GM21360 (cell line): ENCODE results near the gene SULF2.
"Not testable (repeated sequence)": the region's sequence is repeated elsewhere in the genome, so short reads cannot be mapped to it uniquely, and the experiment has no call there.

ENCODE experiments used
- ATAC-seq: cut with Tn5 transposase; IDR thresholded peaks from one replicate; pipeline ENCODE4 v1.9.1; 2021; ENCODE audit warnings: mild to moderate bottlenecking, moderate library complexity; ENCODE audit not compliant: unreplicated experiment

SULF2 gene

DNA sequence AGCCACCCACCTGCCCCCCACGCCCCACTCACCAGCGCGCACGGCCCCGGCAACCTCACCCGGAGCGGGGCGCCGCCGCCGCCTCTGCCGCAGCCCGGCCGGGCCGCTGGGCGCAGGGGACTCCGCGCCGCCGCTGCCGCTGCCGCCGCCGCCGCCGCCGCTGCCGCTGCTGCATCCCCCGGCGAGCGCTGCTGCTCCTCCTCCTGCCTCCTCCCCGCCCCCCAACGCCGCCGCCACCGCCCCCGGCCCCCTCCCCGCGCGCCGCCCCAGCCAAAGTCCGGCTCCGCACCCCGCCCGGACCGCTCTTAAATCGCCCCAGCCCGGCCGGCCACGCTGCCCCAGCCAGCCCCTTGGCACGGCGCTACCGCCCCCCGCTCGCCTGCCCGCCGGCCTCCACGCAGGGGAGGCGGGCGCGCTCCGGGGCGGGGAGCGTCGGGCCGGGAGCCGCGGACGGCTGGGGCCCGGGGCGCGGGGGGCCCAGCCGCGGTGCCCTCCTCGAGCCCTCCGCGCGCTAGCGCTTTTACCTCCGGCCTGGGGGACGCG, at the start of gene SULF2:
Gene SULF2 (minus strand): TSS at position 171 of the 543 bp plus-strand sequence. CDS start 28,118 bp downstream, outside the sequence.
- no peak for ATAC-seq

DNA sequence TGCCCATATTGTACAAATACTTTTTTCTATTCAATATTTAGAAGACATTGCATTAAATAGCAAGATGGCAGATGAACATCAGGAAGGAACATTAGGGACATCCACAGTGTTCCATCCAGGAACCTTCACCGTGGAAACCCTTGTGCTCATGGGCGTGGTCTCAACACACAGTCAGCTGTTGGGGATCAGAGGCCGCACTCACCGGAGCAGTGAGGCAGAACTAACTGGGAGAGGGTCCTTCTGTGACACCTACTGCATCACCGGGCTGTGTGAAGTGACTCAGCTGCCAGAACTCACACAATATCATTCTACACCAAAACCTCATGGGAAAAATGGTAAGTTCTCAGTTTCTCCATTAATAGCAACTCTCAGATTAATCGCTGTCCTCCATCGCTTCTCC, 46.4 kb upstream of the SULF2 start:
- not testable (repeated sequence) for ATAC-seq

GRCh38 chr20:47826716-47827115, 41.4 kb upstream of the SULF2 start:
- not testable (repeated sequence) for ATAC-seq

- ATAC-seq = not testable (repeated sequence)
These were observed 40.7 kb upstream of the SULF2 start for GRCh38 chr20:47826006-47826405.

DNA sequence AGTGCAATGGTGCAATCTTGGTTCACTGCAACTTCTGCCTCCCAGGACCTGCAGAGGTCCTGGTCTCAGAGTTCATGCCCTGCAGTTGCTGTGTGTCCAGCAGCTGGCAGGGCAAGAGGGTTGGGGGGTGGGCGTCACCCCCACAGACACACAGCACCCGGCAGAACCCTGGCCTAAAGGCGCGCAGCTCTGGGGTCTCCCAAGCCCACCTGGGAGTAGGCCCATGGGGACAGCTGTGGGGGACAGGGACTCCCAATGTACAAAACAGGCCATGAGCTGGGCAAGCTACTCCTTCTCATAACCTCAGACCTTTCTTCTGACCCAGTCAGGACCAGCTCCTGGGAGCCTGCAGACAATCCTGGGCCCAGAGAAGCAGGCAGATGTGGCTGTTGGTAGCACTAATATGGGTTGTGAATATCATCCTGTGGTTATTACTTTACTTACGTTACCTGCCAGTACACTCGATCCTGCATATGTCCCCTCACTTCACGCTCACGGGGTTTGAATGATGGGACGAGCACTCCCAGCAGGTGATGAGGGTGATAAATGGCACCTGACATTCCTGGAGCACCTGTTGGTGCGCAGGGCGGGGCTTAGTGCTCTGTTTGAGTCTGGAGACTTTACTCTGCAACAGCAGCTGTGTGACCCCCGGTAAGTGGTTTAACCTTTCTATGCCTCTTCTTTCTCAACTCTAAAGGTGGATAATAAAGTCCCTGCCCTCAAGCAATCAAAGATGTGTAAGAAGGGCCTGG, 39.9 kb upstream of the SULF2 start:
- ATAC-seq = no peak

DNA sequence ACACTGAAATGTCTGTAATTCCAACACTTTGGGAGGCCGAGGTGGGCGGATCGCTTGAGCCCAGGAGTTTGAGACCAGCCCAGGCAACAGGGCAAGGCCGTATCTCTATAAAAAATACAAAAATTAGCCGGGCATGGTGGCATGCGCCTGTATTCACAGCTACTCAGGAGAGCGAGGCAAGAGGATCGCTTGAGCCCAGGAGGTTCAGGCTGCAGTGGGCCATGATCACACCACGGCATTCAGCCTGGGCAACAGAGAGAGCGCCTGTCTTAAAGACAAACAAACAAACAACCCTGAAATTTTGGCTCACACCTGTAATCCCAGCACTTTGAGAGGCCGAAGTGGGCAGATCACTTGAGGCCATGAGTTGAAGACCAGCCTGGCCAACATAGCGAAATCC, 38.7 kb upstream of the SULF2 start:
- not testable (repeated sequence) for ATAC-seq

DNA sequence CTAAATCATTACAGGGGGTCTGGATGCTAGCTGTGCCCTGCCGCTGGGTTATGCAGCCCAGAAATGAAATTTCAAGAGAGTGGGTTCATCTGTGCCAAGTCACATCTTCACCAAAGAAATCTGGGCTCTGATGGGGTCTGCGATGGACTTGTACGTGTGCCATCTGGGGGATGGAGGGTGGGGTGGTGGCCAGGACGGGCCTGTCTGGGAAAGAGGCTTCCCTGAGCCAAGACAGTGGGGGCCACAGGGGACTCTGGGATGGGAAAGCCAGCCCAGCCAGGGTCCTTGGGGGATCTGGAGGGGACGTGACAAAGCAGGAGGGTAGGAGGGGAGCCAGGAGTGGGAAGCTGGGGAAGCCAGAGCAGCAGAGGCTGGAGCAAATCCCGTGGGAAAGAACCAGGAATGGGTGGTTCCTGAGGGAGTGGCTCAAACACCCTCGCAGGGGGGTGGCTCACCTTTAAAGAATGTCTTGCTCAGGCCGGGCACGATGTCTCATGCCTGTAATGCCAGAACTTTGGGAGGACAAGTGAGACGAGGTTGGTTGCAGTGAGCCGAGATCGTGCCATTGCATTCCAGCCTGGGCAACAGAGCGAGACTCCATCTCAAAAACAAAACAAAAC, 36.3 kb upstream of the SULF2 start:
- ATAC-seq = no peak

DNA sequence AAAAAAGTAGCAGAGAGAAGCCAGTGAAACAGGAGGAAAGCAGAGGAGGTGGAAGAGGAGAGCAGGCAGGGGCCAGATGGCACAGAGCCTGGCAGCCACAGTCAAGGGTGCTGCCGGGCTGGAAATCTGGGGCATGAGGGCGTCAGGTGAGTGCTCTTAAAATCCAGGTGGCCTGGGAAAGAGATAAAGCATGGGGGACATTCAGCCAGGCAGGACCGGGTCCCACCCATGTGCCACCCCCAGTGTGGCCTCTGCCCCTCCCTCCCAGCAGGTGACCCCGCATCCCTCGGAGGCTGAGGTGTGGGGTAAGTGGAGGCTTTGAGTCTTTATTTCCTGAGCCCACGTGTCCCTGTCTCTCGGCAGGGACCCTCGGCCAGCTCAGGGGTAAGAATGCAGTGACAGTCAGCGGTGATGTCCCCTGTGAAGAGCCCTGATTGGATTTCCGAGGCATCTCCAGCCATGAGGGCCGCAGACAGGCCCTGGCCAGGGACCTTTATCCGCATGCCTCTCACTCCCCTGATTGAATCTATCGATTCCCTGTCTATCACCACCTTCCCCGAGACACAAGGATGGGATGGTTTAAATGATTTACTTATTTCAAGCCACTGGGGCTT, 33.8 kb upstream of the SULF2 start:
- ATAC-seq = no peak

- ATAC-seq = no peak
These were observed 33.2 kb upstream of the SULF2 start for GRCh38 chr20:47818466-47818865.

DNA sequence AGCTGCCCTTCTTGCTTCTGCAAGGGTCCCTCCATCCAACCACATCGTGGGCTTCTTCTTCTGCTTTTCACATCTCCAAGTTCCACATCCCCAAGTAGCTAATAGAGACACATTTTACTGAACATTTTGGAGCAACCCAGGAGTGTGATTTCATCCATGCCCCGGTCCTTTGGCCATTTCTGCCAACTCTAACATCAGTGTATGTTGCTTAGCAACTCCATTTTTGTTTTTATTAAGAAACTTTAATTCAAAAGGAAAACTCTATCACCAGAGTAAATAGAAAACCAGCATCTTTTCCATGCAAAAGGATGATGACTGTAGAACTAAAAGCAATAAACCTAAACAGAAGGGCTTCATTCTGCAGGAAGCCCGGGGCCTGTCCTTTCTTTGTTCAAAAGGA, 32.7 kb upstream of the SULF2 start:
- no peak for ATAC-seq

- no peak for ATAC-seq
These were observed 32.3 kb upstream of the SULF2 start for GRCh38 chr20:47817573-47817972.

- no peak for ATAC-seq
These were observed 31.5 kb upstream of the SULF2 start for GRCh38 chr20:47816487-47817451.

- ATAC-seq = no peak
These were observed 30.6 kb upstream of the SULF2 start for GRCh38 chr20:47815866-47816265.

DNA sequence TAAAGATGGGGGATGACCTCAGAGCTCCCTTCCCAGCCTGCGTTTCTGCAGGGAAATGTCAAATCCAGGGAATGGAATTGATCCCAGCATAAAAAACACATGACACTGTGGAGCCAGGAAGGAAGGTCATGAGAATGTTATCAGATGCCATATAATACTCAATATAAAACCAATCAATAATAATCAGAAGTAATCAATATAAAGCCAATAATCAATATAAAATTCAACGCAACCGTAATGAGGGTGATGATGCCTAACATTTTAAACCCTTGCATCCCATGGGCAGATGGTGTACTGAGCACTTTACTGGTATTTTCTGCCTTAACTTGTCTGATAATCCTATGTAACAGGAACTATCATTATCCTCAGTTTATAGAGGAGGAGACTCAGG, 30.1 kb upstream of the SULF2 start:
- ATAC-seq = no peak

- no peak for ATAC-seq
These were observed 29.5 kb upstream of the SULF2 start for GRCh38 chr20:47814632-47815415.

GRCh38 chr20:47810721-47811347, 25.6 kb upstream of the SULF2 start:
- ATAC-seq = no peak

GRCh38 chr20:47810116-47810677, 24.9 kb upstream of the SULF2 start:
- no peak for ATAC-seq

DNA sequence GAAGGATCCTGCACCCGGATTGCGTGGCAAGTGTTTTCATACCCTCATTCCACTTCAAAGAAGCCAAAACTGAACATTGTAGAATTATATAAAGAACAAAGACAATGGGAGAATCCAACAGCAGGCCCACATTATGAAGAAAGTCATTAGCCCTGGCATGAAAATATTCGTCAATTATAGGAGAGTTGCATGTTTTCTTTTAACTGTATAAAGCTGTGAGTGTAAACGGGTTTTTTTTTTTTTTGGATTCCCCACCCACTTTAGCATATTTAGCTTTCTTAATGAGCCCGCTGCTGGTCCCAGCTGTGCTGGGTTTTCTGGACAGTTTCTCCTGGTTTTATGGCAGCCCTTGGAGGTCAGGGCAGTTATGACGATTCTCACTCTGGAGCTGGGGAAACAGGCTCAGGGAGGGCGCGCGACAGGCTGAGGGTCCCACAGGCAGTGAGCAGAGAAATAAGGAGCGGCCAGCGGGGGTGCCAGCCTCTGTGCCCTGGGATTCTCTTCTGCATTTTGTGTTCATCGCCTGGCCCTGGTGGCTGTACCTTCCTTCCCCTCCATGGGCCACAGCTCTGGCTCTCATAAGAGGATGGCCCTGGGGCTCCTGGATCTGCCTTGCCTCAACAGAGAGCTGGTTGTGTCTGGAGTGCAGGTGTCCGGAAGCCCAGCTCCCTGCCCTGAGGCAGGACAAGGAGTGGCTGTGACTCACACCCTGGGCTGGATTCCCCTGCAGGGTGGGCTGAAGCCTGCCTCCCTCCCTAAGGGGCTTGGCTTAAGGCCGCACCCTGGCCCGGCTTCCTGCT, 24.1 kb upstream of the SULF2 start:
- no peak for ATAC-seq
